GM12873 (cell line): ENCODE data around the gene INPP5A.

Experiments used
- TF ChIP-seq, protein P1 (sequence below): IDR thresholded peaks from 2 replicates; pipeline ENCODE4 v1.5.1; 2012; ENCODE audit warnings: low read depth, mild to moderate bottlenecking, moderate library complexity, low read length, control low read depth; ENCODE audit not compliant: insufficient read depth; ENCODE audit errors: missing control alignments

The INPP5A gene

DNA sequence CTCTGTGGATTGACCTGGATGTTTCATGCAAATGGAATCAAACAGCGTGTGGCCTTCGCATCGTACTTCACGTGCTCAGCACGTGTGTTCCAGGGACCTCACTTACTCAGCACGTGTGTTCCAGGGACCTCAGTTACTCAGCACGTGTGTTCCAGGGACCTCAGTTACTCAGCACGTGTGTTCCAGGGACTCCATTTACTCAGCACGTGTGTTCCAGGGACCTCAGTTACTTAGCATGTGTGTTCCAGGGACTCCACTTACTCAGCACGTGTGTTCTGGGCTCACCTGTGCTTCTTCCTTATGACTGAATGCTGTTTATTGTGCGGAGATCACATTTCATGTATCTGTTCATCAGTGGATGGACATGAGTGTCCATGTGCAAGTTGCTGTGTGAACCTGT lies 22.0 kb downstream of the INPP5A start:
- TF ChIP-seq, protein P1, sequence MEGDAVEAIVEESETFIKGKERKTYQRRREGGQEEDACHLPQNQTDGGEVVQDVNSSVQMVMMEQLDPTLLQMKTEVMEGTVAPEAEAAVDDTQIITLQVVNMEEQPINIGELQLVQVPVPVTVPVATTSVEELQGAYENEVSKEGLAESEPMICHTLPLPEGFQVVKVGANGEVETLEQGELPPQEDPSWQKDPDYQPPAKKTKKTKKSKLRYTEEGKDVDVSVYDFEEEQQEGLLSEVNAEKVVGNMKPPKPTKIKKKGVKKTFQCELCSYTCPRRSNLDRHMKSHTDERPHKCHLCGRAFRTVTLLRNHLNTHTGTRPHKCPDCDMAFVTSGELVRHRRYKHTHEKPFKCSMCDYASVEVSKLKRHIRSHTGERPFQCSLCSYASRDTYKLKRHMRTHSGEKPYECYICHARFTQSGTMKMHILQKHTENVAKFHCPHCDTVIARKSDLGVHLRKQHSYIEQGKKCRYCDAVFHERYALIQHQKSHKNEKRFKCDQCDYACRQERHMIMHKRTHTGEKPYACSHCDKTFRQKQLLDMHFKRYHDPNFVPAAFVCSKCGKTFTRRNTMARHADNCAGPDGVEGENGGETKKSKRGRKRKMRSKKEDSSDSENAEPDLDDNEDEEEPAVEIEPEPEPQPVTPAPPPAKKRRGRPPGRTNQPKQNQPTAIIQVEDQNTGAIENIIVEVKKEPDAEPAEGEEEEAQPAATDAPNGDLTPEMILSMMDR: no peak

DNA sequence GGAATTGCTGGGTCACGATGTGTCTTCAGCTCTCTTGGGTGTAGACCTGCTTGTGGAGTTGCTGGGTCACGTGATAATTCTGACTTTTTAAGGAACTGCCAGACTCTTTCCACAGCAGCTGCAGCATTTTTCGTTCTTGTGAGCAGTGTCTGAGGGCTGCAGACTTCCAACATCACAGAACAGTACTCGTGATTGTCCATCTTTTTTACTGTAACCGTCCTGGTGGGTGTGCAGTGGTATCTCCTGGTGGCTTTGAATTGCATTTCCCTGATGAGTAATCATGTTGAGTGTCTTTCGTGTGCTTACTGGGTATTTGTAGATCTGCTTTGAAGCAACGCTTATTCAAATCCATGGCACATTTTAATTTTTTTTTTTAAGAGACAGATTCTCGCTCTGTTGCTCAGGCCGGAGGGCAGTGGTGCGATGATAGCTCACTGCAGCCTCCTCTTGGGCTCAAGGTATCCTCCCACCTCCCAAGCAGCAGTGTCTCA lies 22.7 kb downstream of the INPP5A start:
- TF ChIP-seq, protein P1: no peak

DNA sequence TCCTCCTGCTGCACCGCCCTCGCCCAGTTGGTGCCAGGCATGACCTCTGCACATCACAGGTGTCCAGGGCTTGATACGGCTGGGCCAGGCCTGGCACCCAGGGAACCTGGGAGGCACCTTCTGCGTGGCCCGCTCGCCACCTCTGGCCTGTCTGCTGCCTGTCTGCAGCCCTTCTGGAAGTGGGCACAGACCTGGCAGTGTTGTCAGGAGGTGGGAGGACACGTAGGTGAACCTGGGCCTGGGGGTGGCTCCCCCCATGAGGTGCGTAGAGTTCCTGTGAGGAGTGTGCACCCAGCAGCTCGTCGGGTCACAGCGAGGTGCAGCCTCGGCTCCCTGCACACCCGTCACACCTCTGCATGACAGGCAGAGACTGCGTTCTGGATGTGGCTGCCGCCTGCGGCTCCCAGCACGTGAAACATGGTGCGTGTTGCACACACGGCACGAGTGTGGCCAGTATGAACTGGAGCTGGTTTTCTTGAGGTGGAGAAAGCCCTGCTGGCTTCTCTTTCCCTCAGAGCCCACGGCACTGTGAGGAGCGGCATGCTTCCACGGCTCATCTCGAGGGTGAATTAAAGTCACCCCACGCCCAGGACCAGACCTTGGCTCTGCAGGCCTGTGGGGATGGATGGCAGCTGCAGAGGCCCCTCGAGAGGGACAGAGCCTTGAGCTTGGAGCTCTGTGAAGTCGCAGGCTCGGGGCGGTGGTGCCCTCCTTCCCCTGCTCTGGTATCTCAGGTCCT lies 24.8 kb downstream of the INPP5A start:
- TF ChIP-seq, protein P1: no peak

- TF ChIP-seq, protein P1: no peak
These were observed 25.4 kb downstream of the INPP5A start for GRCh38 chr10:132562916-132563456.

- TF ChIP-seq, protein P1: peak; percentile 34
These were observed 26.1 kb downstream of the INPP5A start for GRCh38 chr10:132563485-132564248.

GRCh38 chr10:132564249-132564605 lies 26.6 kb downstream of the INPP5A start:
- TF ChIP-seq, protein P1: no peak

GRCh38 chr10:132564690-132565089 lies 27.1 kb downstream of the INPP5A start:
- TF ChIP-seq, protein P1: no peak
